HepG2 (cell line): ENCODE measurements around the gene KCNE4. TPM values are rescaled to one million over a fixed set of nuclear protein-coding genes. Genes with fewer than 3 reads are reported as not detected.

ENCODE experiments used
- ATAC-seq: fragments of 200-7000 bp; cut with Tn5 transposase; 3 replicates; pipeline ENCODE4 v1.9.1; 2020; ENCODE audit warnings: mild to moderate bottlenecking, moderate library complexity
- BruUV-seq: library from RNA; stranded (reverse); fragments of 400-500 nt; replicated peaks from 2 replicates; lab custom pipeline; 2021; lab: Mats Ljungman, UMichigan
- CTCF ChIA-PET: fragments of 300-600 bp; formaldehyde crosslinking; extraction: SDS; loops from one replicate; lab custom pipeline; 2021; ENCODE audit warnings: low total read pairs, inconsistent platforms, low intra/inter-chr PET ratio; lab: Yijun Ruan, JAX
- POLR2A ChIA-PET: fragments of 350-600 bp; sonication (Branson Sonifier 250); formaldehyde crosslinking; loops from one replicate; lab custom pipeline; 2020; ENCODE audit warnings: antibody characterized with exemption, inconsistent platforms; lab: Yijun Ruan, JAX
- DNase-seq: peaks from one replicate; pipeline ENCODE4 v3.0.0-alpha.2; 2015; ENCODE audit warnings: low spot score
- FAIRE-seq: peaks from 3 replicates; lab custom pipeline; 2011; peaks lifted over from hg19 to GRCh38; lab: Jason Lieb, UNC
- H2AFZ ChIP-seq: one replicate; pipeline ENCODE4 v1.6.1; 2011; ENCODE audit warnings: low read length, inconsistent platforms
- H3K27ac ChIP-seq: fragments of 300-600 bp; 3 replicates; pipeline ENCODE4 v1.8.0; 2011; ENCODE audit warnings: mixed run types, mild to moderate bottlenecking, mixed read lengths, low read length, inconsistent platforms; ENCODE audit not compliant: insufficient read depth; ENCODE audit errors: extremely low read length
- H3K27me3 ChIP-seq, 2 experiments: fragments of 200-600 bp in 1 of 2; 2 replicates in 1 of 2; 3 replicates in 1 of 2; pipeline versions ENCODE4 v1.6.0 to v1.8.0; 2011; ENCODE audit warnings: low read length in 2 of 2, mild to moderate bottlenecking in 2 of 2, moderate library complexity in 2 of 2, inconsistent platforms in 1 of 2; ENCODE audit not compliant: insufficient read depth in 2 of 2, control insufficient read depth in 1 of 2
- H3K36me3 ChIP-seq, 2 experiments: fragments of 200-600 bp in 1 of 2; replicated peaks in 1 of 2; 2 replicates in 1 of 2; 3 replicates in 1 of 2; pipeline versions ENCODE4 v1.5.1 to v1.8.0; 2011; ENCODE audit warnings: low read length in 2 of 2, inconsistent platforms in 1 of 2; ENCODE audit not compliant: insufficient read depth in 2 of 2, control insufficient read depth in 1 of 2
- H3K4me1 ChIP-seq: 2 replicates; pipeline ENCODE4 v1.5.1; 2012; ENCODE audit warnings: low read length, inconsistent platforms; ENCODE audit not compliant: insufficient read depth
- H3K4me2 ChIP-seq: 2 replicates; pipeline ENCODE4 v1.6.0; 2011; ENCODE audit warnings: low read depth, low read length, inconsistent platforms
- H3K4me3 ChIP-seq, 3 experiments: fragments of 200-600 bp in 1 of 3; sonication (generic), shearing (Covaris generic) in 1 of 3; replicated peaks in 1 of 3; 2 replicates each; pipeline ENCODE4 v1.5.1; 2011 to 2016; ENCODE audit warnings: low read length in 3 of 3, inconsistent platforms in 2 of 3, low read depth in 2 of 3, mild to moderate bottlenecking in 2 of 3, control low read depth in 1 of 3, mixed read lengths in 1 of 3; ENCODE audit not compliant: insufficient read depth in 1 of 3
- H3K79me2 ChIP-seq: one replicate; pipeline ENCODE4 v1.6.1; 2011; ENCODE audit warnings: low read length, inconsistent platforms; ENCODE audit not compliant: insufficient read depth
- H3K9ac ChIP-seq: 2 replicates; pipeline ENCODE4 v1.6.0; 2011; ENCODE audit warnings: mild to moderate bottlenecking, low read depth, low read length, inconsistent platforms; ENCODE audit not compliant: insufficient read depth
- H3K9me3 ChIP-seq: 2 replicates; pipeline ENCODE4 v1.5.1; 2012; ENCODE audit warnings: mild to moderate bottlenecking, low read length
- H4K20me1 ChIP-seq: 2 replicates; pipeline ENCODE4 v1.6.0; 2011; ENCODE audit warnings: inconsistent platforms, mild to moderate bottlenecking, low read length, moderate library complexity; ENCODE audit not compliant: insufficient read depth
- LCORL ChIP-seq, 2 experiments: fragments of 450-650 bp in 1 of 2; sonication (generic) in 1 of 2; formaldehyde crosslinking in 1 of 2; IDR thresholded peaks; 2 replicates each; pipeline versions ENCODE4 v1.5.0 to v1.6.1; 2017 to 2020; ENCODE audit warnings: antibody characterized with exemption in 1 of 2, missing genetic modification reagents in 1 of 2
- ZNF781 ChIP-seq: sonication (generic); formaldehyde crosslinking; IDR thresholded peaks from 2 replicates; pipeline ENCODE4 v1.5.1; 2020; ENCODE audit warnings: borderline replicate concordance, mild to moderate bottlenecking, missing genetic modification reagents; ENCODE audit errors: not compliant biosample characterization
- WGBS: methylation state at CpG from one replicate; pipeline ENCODE4 v1.1.6; 2017; ENCODE audit warnings: low lambda C conversion rate; 5-methylcytosine and 5-hydroxymethylcytosine counted together
- in situ Hi-C: cut with HindIII; loops from 2 replicates; pipeline ENCODE4 v1.10.0; 2017; ENCODE audit warnings: low pct_unique_long_range_greater_than_20kb; ENCODE audit not compliant: extremely low pct_ligation_motif_present
- intact Hi-C: fragments of 100-400 bp; cut with micrococcal nuclease; formaldehyde crosslinking; loops from one replicate; pipeline ENCODE4 v1.10.0; 2022; ENCODE audit not compliant: unreplicated experiment
- polyA plus RNA-seq, 8 experiments: library from polyadenylated mRNA; depleted of rRNA in 3 of 8; stranded (reverse) in 7 of 8; unstranded in 1 of 8; fragments of >200 nt; fragmentation: Illumina TruSeq in 4 of 8; extraction: Trizol in 4 of 8; gene quantifications; 2 replicates each; pipeline versions ENCODE4 v1.2.1 to v1.2.3, GENCODE V29; 2011 to 2016; ENCODE audit warnings: low read depth in 4 of 8, missing spikeins in 1 of 8, mixed read lengths in 1 of 8; ENCODE audit not compliant: insufficient read depth in 1 of 8
- total RNA-seq, 5 experiments: library from RNA; depleted of rRNA; stranded (reverse); fragments of >200 nt; fragmentation: Illumina TruSeq; extraction: Trizol; gene quantifications; 2 replicates each; pipeline ENCODE4 v1.2.3, GENCODE V29; 2016; ENCODE audit warnings: low read depth in 1 of 5
- TF ChIP-seq, protein P1 (sequence below): sonication (generic); formaldehyde crosslinking; IDR thresholded peaks from 2 replicates; pipeline ENCODE4 v1.5.0; 2020; ENCODE audit warnings: mild to moderate bottlenecking, missing genetic modification reagents

KCNE4 gene
- total and polyA plus RNA-seq, 2 of the 13 experiments (the other 11 are each of a cell fraction or from before 2014, with no cell fraction given): not detected

- TF ChIP-seq, protein P1, sequence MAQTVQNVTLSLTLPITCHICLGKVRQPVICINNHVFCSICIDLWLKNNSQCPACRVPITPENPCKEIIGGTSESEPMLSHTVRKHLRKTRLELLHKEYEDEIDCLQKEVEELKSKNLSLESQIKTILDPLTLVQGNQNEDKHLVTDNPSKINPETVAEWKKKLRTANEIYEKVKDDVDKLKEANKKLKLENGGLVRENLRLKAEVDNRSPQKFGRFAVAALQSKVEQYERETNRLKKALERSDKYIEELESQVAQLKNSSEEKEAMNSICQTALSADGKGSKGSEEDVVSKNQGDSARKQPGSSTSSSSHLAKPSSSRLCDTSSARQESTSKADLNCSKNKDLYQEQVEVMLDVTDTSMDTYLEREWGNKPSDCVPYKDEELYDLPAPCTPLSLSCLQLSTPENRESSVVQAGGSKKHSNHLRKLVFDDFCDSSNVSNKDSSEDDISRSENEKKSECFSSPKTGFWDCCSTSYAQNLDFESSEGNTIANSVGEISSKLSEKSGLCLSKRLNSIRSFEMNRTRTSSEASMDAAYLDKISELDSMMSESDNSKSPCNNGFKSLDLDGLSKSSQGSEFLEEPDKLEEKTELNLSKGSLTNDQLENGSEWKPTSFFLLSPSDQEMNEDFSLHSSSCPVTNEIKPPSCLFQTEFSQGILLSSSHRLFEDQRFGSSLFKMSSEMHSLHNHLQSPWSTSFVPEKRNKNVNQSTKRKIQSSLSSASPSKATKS (CRISPR knock-in tag): no peak
These were observed 30.7 kb downstream of the KCNE4 start (continued) for GRCh38 chr2:223082706-223083105.

GRCh38 chr2:223083402-223084070, 31.5 kb downstream of the KCNE4 start:
- Histone ChIP-seq H4K20me1 (no peaks in the 10 kb centered on the region), H3K9me3 (no peaks in the 10 kb centered on the region), H3K4me2 (no peak overlapping the region), H3K27me3 (peaks cover 0 to 11% of the 10 kb centered on the region in 2 experiments; a peak in 3 of 5 replicates), H3K4me3 (no peak overlapping the region), H3K79me2 (no peaks in the 10 kb centered on the region), H3K9ac (no peak overlapping the region), H3K4me1 (no peaks in the 10 kb centered on the region), H2AFZ (no peak overlapping the region), H3K27ac (no peak overlapping the region), H3K36me3 (no peaks in the 10 kb centered on the region)
- TF ChIP-seq ZNF781 (CRISPR knock-in tag) (no peak), LCORL (IDR thresholded peaks at IDR 0.05) (peak; percentile 61; the same call in 1 of the 2 replicates), LCORL (CRISPR knock-in tag; IDR thresholded peaks at IDR 0.05) (no peak)
- FAIRE-seq (no peak), DNase-seq (no peak), ATAC-seq (no peak)
- POLR2A ChIA-PET: no interaction called here
- CTCF ChIA-PET: no interaction called here
- intact Hi-C loops: no loop called here
- BruUV-seq: no TSS peak
- in situ Hi-C loops: loop anchor here (25.0 kb wide), 1 partner anchor 396 kb away; no protein-coding TSS in a partner anchor
- WGBS: 50% methylated on average over 7 of the region's 7 CpGs
